HG02970 (cell line): ENCODE data around the gene ZNF467.

Source experiments
- ATAC-seq: cut with Tn5 transposase; IDR thresholded peaks from one replicate; pipeline ENCODE4 v1.9.1; 2021; ENCODE audit warnings: mild to moderate bottlenecking, moderate library complexity, moderate number of reproducible peaks; ENCODE audit not compliant: unreplicated experiment, low FRiP score

The ZNF467 gene

GRCh38 chr7:149718730-149719049, 54.7 kb downstream of the ZNF467 start:
- no peak for ATAC-seq

- ATAC-seq, result no peak
These were observed 55.9 kb downstream of the ZNF467 start for GRCh38 chr7:149717481-149717880.

- no peak for ATAC-seq
These were observed 56.5 kb downstream of the ZNF467 start for GRCh38 chr7:149716932-149717307.

- ATAC-seq, result no peak
These were observed 57.1 kb downstream of the ZNF467 start for GRCh38 chr7:149716007-149716931.

GRCh38 chr7:149715476-149715875, 57.9 kb downstream of the ZNF467 start:
- ATAC-seq, result no peak

GRCh38 chr7:149714910-149715471, 58.4 kb downstream of the ZNF467 start:
- peak; percentile 11 for ATAC-seq
